ENCODE results near the gene PAOX. TPM values are rescaled to one million over a fixed set of nuclear protein-coding genes. Genes with fewer than 3 reads are reported as not detected.
A peak's percentile ranks its signal among the peaks of the same experiment; 100 is the strongest.

The PAOX gene
- total and polyA plus RNA-seq, 9 of the 15 experiments (the other 6 are each of a cell fraction or from before 2014, with no cell fraction given), result 0.80 to 6.4 (median 2.6) TPM

DNA sequence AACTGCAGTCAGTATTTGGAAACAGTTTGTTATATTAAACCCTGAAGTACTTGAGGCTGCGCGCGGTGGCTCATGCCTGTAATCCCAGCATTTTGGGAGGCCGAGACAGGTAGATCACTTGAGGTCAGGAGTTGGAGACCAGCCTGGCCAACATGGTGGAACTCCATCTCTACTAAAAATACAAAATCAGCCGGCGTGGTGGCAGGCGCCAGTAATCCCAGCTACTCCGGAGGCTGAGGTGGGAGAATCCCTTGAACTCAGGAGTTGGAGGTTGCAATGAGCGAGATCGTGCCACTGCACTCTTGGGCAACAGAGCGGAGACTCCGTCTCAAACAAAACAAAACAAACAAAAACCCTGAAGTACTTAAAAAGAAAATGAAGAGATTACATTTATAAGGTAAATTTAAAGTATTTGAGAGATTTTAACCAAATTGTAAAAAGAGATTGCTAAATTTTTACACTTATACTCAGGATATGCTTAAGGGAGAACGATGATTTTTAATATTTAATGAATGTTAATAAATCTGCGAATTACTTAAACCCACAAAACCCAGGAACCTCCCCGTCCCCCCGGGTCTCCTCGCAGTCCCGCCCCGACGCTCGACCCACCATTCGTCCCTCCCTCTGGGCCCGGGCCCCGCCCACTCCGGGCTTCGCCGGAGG, 14.5 kb downstream of the PAOX start:
- no TSS peak for BruUV-seq (replicated peaks)
- no peak for DNase-seq (ENCODE audit: extremely low read depth in 1 of 4, low spot score in 3 of 4)
- H3K36me3 ChIP-seq (ENCODE audit: control insufficient read depth, insufficient read depth, low read length), result peaks cover 22% of the 10 kb centered on the region; the same call in 1 of the 3 replicates
- H3K79me2 ChIP-seq (ENCODE audit: control insufficient read depth, insufficient read depth, low read length), result peaks cover 20% of the 10 kb centered on the region
- no peak overlapping the region; the same call in 1 of the 2 replicates for H3K4me2 ChIP-seq (ENCODE audit: insufficient read depth, low read length)
- intact Hi-C loops (cut with micrococcal nuclease), result loop anchor here (5.0 to 10.0 kb wide), 2 partner anchors 36 to 69 kb away; partner anchors contain the start of gene FUOM
- H3K27me3 ChIP-seq (ENCODE audit: control insufficient read depth in 2 of 2, insufficient read depth in 2 of 2, low read length in 2 of 2), result no peaks in the 10 kb centered on the region
- ChIA-PET POLR2A (no interaction called here), CTCF (ENCODE audit: low intra/inter-chr PET ratio) (no interaction called here)
- peaks cover 17 to 59% of the 10 kb centered on the region in 2 experiments for H3K4me1 ChIP-seq (replicated peaks in 1 of 2; ENCODE audit: control insufficient read depth in 2 of 2, insufficient read depth in 2 of 2, low read length in 2 of 2)
- ATAC-seq, result no peak
- peak overlapping the region; percentile 43 to 46; a peak in 3 of 4 replicates for H3K9ac ChIP-seq (ENCODE audit: insufficient read depth in 1 of 2, low read depth in 2 of 2, low read length in 2 of 2)
- no peak overlapping the region; the same call in 1 of the 2 replicates for H3K4me3 ChIP-seq
- TF ChIP-seq ZBTB2 (IDR thresholded peaks at IDR 0.05) (0 out of 2 replicates have a peak, but pooled peaks have one; percentile 54), FOSL1 (tag; conservative IDR thresholded peaks at IDR 0.05) (0 out of 2 replicates have a peak, but pooled peaks have one; percentile 4), KDM4B (IDR thresholded peaks at IDR 0.05; ENCODE audit: borderline replicate concordance in 2 of 2, low read depth in 1 of 2) (no peak), KHSRP (IDR thresholded peaks at IDR 0.05) (no peak), NR2C2 (CRISPR knock-in tag; IDR thresholded peaks at IDR 0.05) (no peak), NR2C2 (tag; IDR thresholded peaks at IDR 0.05) (0 out of 2 replicates have a peak, but pooled peaks have one; percentile 85), ZBTB11 (CRISPR knock-in tag; IDR thresholded peaks at IDR 0.05) (0 out of 6 replicates have a peak, but pooled peaks of 1 of the 3 experiments have one; percentile 13), MTA3 (IDR thresholded peaks at IDR 0.05; ENCODE audit: borderline replicate concordance) (no peak), POLR2B (IDR thresholded peaks at IDR 0.05; ENCODE audit: low read depth, partially characterized antibody) (no peak)
- TF ChIP-seq, protein P1, sequence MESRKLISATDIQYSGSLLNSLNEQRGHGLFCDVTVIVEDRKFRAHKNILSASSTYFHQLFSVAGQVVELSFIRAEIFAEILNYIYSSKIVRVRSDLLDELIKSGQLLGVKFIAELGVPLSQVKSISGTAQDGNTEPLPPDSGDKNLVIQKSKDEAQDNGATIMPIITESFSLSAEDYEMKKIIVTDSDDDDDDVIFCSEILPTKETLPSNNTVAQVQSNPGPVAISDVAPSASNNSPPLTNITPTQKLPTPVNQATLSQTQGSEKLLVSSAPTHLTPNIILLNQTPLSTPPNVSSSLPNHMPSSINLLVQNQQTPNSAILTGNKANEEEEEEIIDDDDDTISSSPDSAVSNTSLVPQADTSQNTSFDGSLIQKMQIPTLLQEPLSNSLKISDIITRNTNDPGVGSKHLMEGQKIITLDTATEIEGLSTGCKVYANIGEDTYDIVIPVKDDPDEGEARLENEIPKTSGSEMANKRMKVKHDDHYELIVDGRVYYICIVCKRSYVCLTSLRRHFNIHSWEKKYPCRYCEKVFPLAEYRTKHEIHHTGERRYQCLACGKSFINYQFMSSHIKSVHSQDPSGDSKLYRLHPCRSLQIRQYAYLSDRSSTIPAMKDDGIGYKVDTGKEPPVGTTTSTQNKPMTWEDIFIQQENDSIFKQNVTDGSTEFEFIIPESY (CRISPR knock-in tag; IDR thresholded peaks at IDR 0.05), result no peak
- TF ChIP-seq, protein P2, sequence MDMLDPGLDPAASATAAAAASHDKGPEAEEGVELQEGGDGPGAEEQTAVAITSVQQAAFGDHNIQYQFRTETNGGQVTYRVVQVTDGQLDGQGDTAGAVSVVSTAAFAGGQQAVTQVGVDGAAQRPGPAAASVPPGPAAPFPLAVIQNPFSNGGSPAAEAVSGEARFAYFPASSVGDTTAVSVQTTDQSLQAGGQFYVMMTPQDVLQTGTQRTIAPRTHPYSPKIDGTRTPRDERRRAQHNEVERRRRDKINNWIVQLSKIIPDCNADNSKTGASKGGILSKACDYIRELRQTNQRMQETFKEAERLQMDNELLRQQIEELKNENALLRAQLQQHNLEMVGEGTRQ (CRISPR knock-in tag; IDR thresholded peaks at IDR 0.05), result no peak
- in situ Hi-C loops (cut with MboI), result no loop called here
- H3K9me1 ChIP-seq (ENCODE audit: control insufficient read depth, insufficient read depth, low read length), result no peaks in the 10 kb centered on the region
- no peaks in the 10 kb centered on the region for H4K20me1 ChIP-seq (replicated peaks; ENCODE audit: control insufficient read depth, insufficient read depth, low read length)
- WGBS (ENCODE audit: insufficient coverage, low coverage, missing lambda C conversion rate), result 25% methylated on average over 23 of the region's 27 CpGs
- H2AFZ ChIP-seq (ENCODE audit: low read depth, low read length), result no peak overlapping the region; the same call in 1 of the 2 replicates
- FAIRE-seq, result no peak
- no peaks in the 10 kb centered on the region for H3K9me3 ChIP-seq (replicated peaks; ENCODE audit: control insufficient read depth, insufficient read depth, low read depth, low read length)
- H3K27ac ChIP-seq (ENCODE audit: extremely low read depth, low read depth, low read length), result peak overlapping the region; percentile 40; the same call in 2 of the 3 replicates

Data from K562 (cell line).